Panc1 (cell line): ENCODE results near the gene PAX3. TPM values are rescaled to one million over a fixed set of nuclear protein-coding genes. Genes with fewer than 3 reads are reported as not detected.

Source experiments
- ATAC-seq: fragments of 200-7000 bp; cut with Tn5 transposase; 2 replicates; pipeline ENCODE4 v1.9.1; 2020; ENCODE audit warnings: mild to moderate bottlenecking, moderate library complexity
- BruUV-seq: library from RNA; stranded (reverse); fragments of 400-500 nt; replicated peaks from 2 replicates; lab custom pipeline; 2021; lab: Mats Ljungman, UMichigan
- CTCF ChIA-PET: fragments of 300-600 bp; sonication (Branson Sonifier 250); formaldehyde crosslinking; loops from one replicate; lab custom pipeline; 2022; ENCODE audit warnings: antibody characterized with exemption; lab: Charles Lee
- POLR2A ChIA-PET: fragments of 300-600 bp; sonication (Branson Sonifier 250); formaldehyde crosslinking; loops from one replicate; lab custom pipeline; 2022; ENCODE audit warnings: antibody characterized with exemption; lab: Charles Lee
- DNase-seq: peaks from one replicate; pipeline ENCODE4 v3.0.0-alpha.2; 2010; ENCODE audit warnings: low read depth, low spot score
- H3K27ac ChIP-seq: 2 replicates; pipeline ENCODE4 v1.5.1; 2011; ENCODE audit warnings: mild to moderate bottlenecking, low read length, inconsistent platforms
- H3K27me3 ChIP-seq: fragments of 200-500 bp; sonication (Bioruptor generic); 2 replicates; pipeline ENCODE4 v1.6.0; 2014; ENCODE audit warnings: low read length, inconsistent platforms; ENCODE audit not compliant: control insufficient read depth, insufficient read depth
- H3K36me3 ChIP-seq: fragments of 200-500 bp; sonication (Bioruptor generic); 2 replicates; pipeline ENCODE4 v1.5.1; 2014; ENCODE audit warnings: inconsistent platforms, mild to moderate bottlenecking, low read length, moderate library complexity; ENCODE audit not compliant: control insufficient read depth, insufficient read depth
- H3K4me1 ChIP-seq: 2 replicates; pipeline ENCODE4 v1.5.1; 2011; ENCODE audit warnings: inconsistent platforms, mild to moderate bottlenecking, low read length, moderate library complexity; ENCODE audit not compliant: control insufficient read depth, insufficient read depth
- H3K4me3 ChIP-seq, 2 experiments: 2 replicates each; pipeline ENCODE4 v1.5.1; 2011 to 2012; ENCODE audit warnings: low read depth in 2 of 2, low read length in 2 of 2, mild to moderate bottlenecking in 2 of 2, inconsistent platforms in 1 of 2, moderate library complexity in 1 of 2
- H3K9me3 ChIP-seq: fragments of 200-500 bp; sonication (Bioruptor generic); 2 replicates; pipeline ENCODE4 v1.5.1; 2014; ENCODE audit warnings: low read depth, mild to moderate bottlenecking, inconsistent platforms, low read length, moderate library complexity; ENCODE audit not compliant: control insufficient read depth, insufficient read depth
- CTCF ChIP-seq: fragments of 450-650 bp; IDR thresholded peaks from 2 replicates; pipeline ENCODE4 v1.5.1; 2017; ENCODE audit warnings: mild to moderate bottlenecking
- POLR2AphosphoS5 ChIP-seq: IDR thresholded peaks from 2 replicates; pipeline ENCODE4 v1.6.1; 2012; ENCODE audit warnings: mild to moderate bottlenecking, low read depth, low read length, moderate library complexity
- REST ChIP-seq, 2 experiments: IDR thresholded peaks; 2 replicates each; pipeline ENCODE4 v1.6.1; 2011 to 2012; ENCODE audit warnings: low read depth in 2 of 2, control low read depth in 1 of 2, low read length in 1 of 2, mild to moderate bottlenecking in 1 of 2, moderate library complexity in 1 of 2; ENCODE audit not compliant: insufficient read depth in 1 of 2
- SIN3A ChIP-seq: IDR thresholded peaks from 2 replicates; pipeline ENCODE4 v1.6.1; 2012; ENCODE audit warnings: low read depth, mild to moderate bottlenecking, low read length, moderate library complexity, borderline replicate concordance; ENCODE audit not compliant: insufficient read depth
- TCF7L2 ChIP-seq: IDR thresholded peaks from 2 replicates; pipeline ENCODE4 v1.6.1; 2011; ENCODE audit warnings: mild to moderate bottlenecking, low read depth, low read length, inconsistent platforms
- in situ Hi-C: cut with HindIII; loops from 2 replicates; pipeline ENCODE4 v1.10.0; 2016; ENCODE audit warnings: low sequenced_read_pairs, low pct_unique_long_range_greater_than_20kb
- intact Hi-C: fragments of 100-400 bp; cut with micrococcal nuclease; formaldehyde crosslinking; loops from one replicate; pipeline ENCODE4 v1.10.0; 2022; ENCODE audit not compliant: unreplicated experiment
- total RNA-seq: library from RNA; stranded (reverse); gene quantifications from one replicate; pipeline ENCODE4 v1.2.1, GENCODE V29; 2021; ENCODE audit not compliant: unreplicated experiment

Gene PAX3
- total RNA-seq, 1 experiment from 2014 or later, result not detected

GRCh38 chr2:222310747-222311318 is 12.0 kb upstream of the PAX3 start:
- ChIA-PET CTCF (no interaction called here), POLR2A (no interaction called here)
- in situ Hi-C loops (no loop called here), intact Hi-C loops (no loop called here)
- H3K27me3 ChIP-seq, result peaks cover 63% of the 10 kb centered on the region
- no TSS peak for BruUV-seq
- no peaks in the 10 kb centered on the region; the same call in 1 of the 2 replicates for H3K36me3 ChIP-seq
- H3K4me1 ChIP-seq, result peaks cover 6% of the 10 kb centered on the region
- no peak overlapping the region for H3K27ac ChIP-seq
- no peaks in the 10 kb centered on the region for H3K9me3 ChIP-seq
- ATAC-seq (no peak), DNase-seq (no peak)
- H3K4me3 ChIP-seq, result no peak overlapping the region
- TF ChIP-seq REST (IDR thresholded peaks at IDR 0.05; ENCODE audit: insufficient read depth in 1 of 2, low read depth in 2 of 2, low read length in 1 of 2) (no peak), POLR2AphosphoS5 (no peak), SIN3A (no peak), CTCF (no peak), TCF7L2 (no peak)

GRCh38 chr2:222309766-222310165 is 11.0 kb upstream of the PAX3 start:
- DNase-seq (no peak), ATAC-seq (no peak)
- CTCF ChIA-PET, result no interaction called here
- in situ Hi-C loops (no loop called here), intact Hi-C loops (loop anchor here (5.0 kb wide), 1 partner anchor 247 kb away; no protein-coding TSS in a partner anchor)
- no peak overlapping the region for H3K27ac ChIP-seq
- no peaks in the 10 kb centered on the region; the same call in 1 of the 2 replicates for H3K36me3 ChIP-seq
- no peaks in the 10 kb centered on the region for H3K9me3 ChIP-seq
- POLR2A ChIA-PET, result no interaction called here
- peaks cover 11% of the 10 kb centered on the region for H3K4me1 ChIP-seq
- TF ChIP-seq REST (IDR thresholded peaks at IDR 0.05; ENCODE audit: insufficient read depth in 1 of 2, low read depth in 2 of 2, low read length in 1 of 2), result no peak
- no peak for TF ChIP-seq POLR2AphosphoS5
- no peak for TF ChIP-seq CTCF
- TF ChIP-seq TCF7L2, result no peak
- no peak for TF ChIP-seq SIN3A
- H3K27me3 ChIP-seq, result peaks cover 70% of the 10 kb centered on the region
- no TSS peak for BruUV-seq
- no peak overlapping the region for H3K4me3 ChIP-seq
